ENCODE measurements around the gene AHRR. TPM values are rescaled to one million over a fixed set of nuclear protein-coding genes. Genes with fewer than 3 reads are reported as not detected.
"Not testable (repeated sequence)": the region's sequence is repeated elsewhere in the genome, so short reads cannot be mapped to it uniquely, and the experiment has no call there.

Gene AHRR
- total RNA-seq, 2 experiments from 2014 or later, result 35.7 to 41.6 TPM

- POLR2A ChIA-PET, result no interaction called here
- DNase-seq (no peak), ATAC-seq (ENCODE audit: low read depth) (no peak)
- no peak overlapping the region for H3K4me3 Mint-ChIP-seq
- H3K36me3 Mint-ChIP-seq, result no peaks in the 10 kb centered on the region
- H3K27ac Mint-ChIP-seq, result no peak overlapping the region
- H3K9me3 Mint-ChIP-seq, result no peaks in the 10 kb centered on the region
- peaks cover 3% of the 10 kb centered on the region for H3K27me3 Mint-ChIP-seq
- no peaks in the 10 kb centered on the region for H3K4me1 Mint-ChIP-seq
Observed at GRCh38 chr5:479566-480319, 158.2 kb downstream of the AHRR start.

- Mint-ChIP-seq H3K27me3 (no peaks in the 10 kb centered on the region), H3K27ac (no peak overlapping the region), H3K4me3 (no peak overlapping the region), H3K9me3 (no peaks in the 10 kb centered on the region), H3K36me3 (no peaks in the 10 kb centered on the region), H3K4me1 (no peaks in the 10 kb centered on the region)
- POLR2A ChIA-PET, result no interaction called here
- no peak for ATAC-seq (ENCODE audit: low read depth)
- DNase-seq, result no peak
Observed at GRCh38 chr5:481347-481746, 159.8 kb downstream of the AHRR start.

- DNase-seq (no peak), ATAC-seq (ENCODE audit: low read depth) (no peak)
- no peaks in the 10 kb centered on the region for H3K36me3 Mint-ChIP-seq
- H3K27ac Mint-ChIP-seq, result no peak overlapping the region
- no peaks in the 10 kb centered on the region for H3K9me3 Mint-ChIP-seq
- no peak overlapping the region for H3K4me3 Mint-ChIP-seq
- H3K27me3 Mint-ChIP-seq, result no peaks in the 10 kb centered on the region
- POLR2A ChIA-PET, result no interaction called here
- H3K4me1 Mint-ChIP-seq, result no peaks in the 10 kb centered on the region
Observed at GRCh38 chr5:482021-482420, 160.5 kb downstream of the AHRR start.

DNA sequence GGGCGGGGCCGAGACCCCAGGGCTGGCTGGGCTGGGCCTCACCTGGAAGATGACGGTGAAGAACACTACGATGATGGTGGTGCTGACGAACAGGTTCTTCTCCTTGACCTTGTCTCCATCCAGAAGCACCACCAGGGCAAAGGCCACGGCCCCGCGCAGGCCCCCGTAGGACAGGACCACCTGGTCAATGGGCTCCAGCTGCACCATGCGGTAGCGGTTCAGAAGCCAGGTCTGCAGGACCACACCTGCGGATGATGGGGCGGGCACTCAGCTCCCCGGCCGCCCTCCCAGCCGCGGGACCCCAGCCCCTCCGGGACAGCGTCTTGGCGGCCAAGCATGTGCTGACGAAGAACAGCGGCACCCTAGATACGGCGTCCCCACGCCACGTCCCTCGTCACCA is 161.0 kb downstream of the AHRR start:
- POLR2A ChIA-PET, result no interaction called here
- Mint-ChIP-seq H3K27me3 (no peaks in the 10 kb centered on the region), H3K4me1 (no peaks in the 10 kb centered on the region), H3K9me3 (no peaks in the 10 kb centered on the region), H3K4me3 (no peak overlapping the region), H3K36me3 (no peaks in the 10 kb centered on the region), H3K27ac (no peak overlapping the region)
- ATAC-seq (ENCODE audit: low read depth) (no peak), DNase-seq (no peak)

DNA sequence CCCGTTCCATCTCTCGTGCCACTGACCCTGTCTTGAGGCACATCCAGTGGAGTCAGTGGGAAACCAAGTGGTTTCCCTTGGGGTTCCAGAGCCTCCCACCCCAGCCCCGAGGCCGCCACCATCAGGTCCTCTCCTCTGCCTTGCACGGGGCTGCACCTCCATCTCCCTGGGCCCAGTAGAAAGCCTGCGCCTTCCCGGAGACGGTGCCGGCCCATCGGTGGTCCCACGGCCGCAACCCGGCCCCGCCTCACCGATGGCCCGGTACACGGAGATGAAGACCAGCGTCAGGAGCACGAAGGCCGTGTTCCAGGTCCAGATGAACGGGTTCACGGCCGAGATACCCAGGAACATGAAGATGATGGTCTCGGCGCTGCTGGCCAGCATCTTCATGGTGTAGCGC is 161.5 kb downstream of the AHRR start:
- Mint-ChIP-seq H3K4me3 (no peak overlapping the region), H3K4me1 (no peaks in the 10 kb centered on the region), H3K27me3 (no peaks in the 10 kb centered on the region), H3K9me3 (no peaks in the 10 kb centered on the region), H3K27ac (no peak overlapping the region), H3K36me3 (no peaks in the 10 kb centered on the region)
- DNase-seq, result no peak
- no peak for ATAC-seq (ENCODE audit: low read depth)
- POLR2A ChIA-PET, result no interaction called here

DNA sequence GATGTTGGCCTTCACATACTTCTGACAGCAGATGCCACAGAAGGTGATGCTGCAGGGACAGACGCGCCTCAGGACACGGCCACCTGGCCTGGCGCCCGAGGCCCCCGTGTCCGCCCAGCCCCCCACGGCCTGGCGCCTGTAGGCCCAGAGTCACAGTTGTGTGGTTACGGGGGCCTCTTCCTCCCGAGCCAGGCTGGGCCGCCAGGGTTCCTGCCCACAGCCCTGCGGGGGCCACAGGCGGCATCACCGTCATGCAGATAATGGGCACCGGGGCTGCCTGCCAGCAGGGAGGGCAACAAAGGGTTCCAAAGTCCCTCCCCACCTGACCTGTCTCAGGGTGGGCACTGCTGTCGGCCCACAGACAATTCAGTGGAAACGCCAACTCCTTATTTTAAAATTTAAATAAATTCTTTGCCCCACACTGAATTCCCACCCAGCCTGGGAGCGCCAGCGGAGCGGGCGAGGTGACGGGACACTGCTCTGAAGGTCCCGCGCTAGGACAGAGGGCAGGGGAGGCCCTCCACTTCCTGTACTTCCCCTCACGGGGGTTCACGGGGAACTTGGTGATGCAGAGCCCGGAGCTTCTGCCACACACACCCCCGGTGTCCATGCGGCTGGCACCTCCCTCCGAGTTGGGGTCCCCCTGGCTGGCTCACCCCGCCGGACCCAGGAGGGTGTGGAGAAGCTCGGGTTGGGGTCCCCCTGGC is 162.1 kb downstream of the AHRR start:
- no peaks in the 10 kb centered on the region for H3K4me1 Mint-ChIP-seq
- no peaks in the 10 kb centered on the region for H3K27me3 Mint-ChIP-seq
- POLR2A ChIA-PET, result no interaction called here

DNA sequence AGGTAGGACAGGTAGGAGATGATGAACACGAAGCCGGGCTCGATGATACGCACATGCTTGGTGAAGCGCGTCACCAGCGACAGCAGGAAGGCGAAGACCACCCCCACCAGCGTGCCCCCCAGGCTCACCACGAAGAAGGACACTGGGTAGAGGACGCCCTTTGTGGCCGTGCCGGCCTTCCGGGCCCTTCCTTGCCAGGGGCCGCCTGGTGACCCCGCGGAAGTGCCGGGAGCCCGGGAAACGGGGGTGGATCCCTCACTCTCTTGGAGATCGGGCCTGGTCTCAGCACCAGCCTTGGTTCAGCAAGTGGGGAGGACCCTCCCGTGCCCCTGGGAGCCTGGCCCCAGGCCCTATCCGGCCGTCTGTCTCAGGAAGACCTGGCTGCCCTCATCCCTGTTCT is 163.0 kb downstream of the AHRR start:
- Mint-ChIP-seq H3K9me3 (no peaks in the 10 kb centered on the region), H3K4me1 (no peaks in the 10 kb centered on the region), H3K36me3 (no peaks in the 10 kb centered on the region), H3K27me3 (no peaks in the 10 kb centered on the region), H3K27ac (no peak overlapping the region), H3K4me3 (no peak overlapping the region)
- ATAC-seq (ENCODE audit: low read depth) (no peak), DNase-seq (no peak)
- POLR2A ChIA-PET, result interaction anchor here (1.3 kb wide), 1 partner anchor 11 kb away, joined by 4 read pairs; no protein-coding TSS in a partner anchor

More for the DNA sequence above, 162.1 kb downstream of the AHRR start:
- H3K27ac Mint-ChIP-seq, result no peak overlapping the region
- H3K36me3 Mint-ChIP-seq, result no peaks in the 10 kb centered on the region
- H3K4me3 Mint-ChIP-seq, result no peak overlapping the region
- no peaks in the 10 kb centered on the region for H3K9me3 Mint-ChIP-seq
- DNase-seq (no peak), ATAC-seq (ENCODE audit: low read depth) (no peak)

DNA sequence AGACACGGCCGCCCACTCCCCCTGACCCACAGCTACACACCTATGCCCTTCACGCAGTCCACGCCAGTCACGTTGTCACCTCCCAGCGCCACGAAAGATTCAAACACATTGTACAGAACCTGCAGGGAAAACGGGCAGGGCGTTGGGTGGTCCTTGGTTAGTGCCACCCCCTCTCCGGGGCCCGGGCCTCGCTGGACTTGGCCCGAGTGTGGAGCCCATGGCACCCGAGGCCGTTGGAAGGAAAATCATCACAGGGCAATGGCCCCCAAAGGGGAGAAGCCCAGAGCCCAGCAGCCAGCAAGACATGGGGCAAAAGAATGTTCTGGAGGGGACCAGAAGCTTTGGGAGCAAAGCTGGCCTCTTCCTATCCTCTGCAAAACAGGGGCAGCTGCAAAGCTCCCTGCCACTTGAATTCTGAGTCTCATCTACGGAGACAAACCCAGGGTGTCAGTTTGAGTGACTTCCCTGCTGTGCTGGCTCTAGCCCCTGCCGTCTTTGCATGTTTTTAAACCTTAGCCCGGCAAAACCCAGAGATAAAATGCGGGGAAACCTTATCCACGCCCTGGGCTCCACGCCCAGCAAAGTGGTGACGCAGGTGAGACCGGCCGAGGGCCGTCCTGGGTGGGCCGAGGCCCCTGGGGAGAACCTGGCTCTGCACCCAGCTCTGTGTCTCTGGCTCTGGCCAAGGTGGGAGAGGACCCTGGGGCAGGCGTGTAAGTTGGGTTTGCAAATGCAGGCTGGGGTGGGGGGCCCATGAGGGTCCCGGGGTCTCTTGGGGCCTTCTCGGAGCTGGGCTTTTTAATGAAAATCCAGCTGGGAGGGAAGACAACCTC is 163.8 kb downstream of the AHRR start:
- DNase-seq, result no peak
- H3K36me3 Mint-ChIP-seq, result no peaks in the 10 kb centered on the region
- H3K27ac Mint-ChIP-seq, result no peak overlapping the region
- no peaks in the 10 kb centered on the region for H3K27me3 Mint-ChIP-seq
- H3K9me3 Mint-ChIP-seq, result no peaks in the 10 kb centered on the region
- POLR2A ChIA-PET, result interaction anchor here (1.3 kb wide), 1 partner anchor 12 kb away, joined by 4 read pairs; no protein-coding TSS in a partner anchor
- no peak for ATAC-seq (ENCODE audit: low read depth)
- H3K4me3 Mint-ChIP-seq, result no peak overlapping the region
- no peaks in the 10 kb centered on the region for H3K4me1 Mint-ChIP-seq

- Mint-ChIP-seq H3K27me3 (no peaks in the 10 kb centered on the region), H3K4me3 (no peak overlapping the region), H3K36me3 (no peaks in the 10 kb centered on the region), H3K4me1 (no peaks in the 10 kb centered on the region), H3K27ac (no peak overlapping the region), H3K9me3 (no peaks in the 10 kb centered on the region)
- peak; percentile 15 for ATAC-seq (ENCODE audit: low read depth)
- DNase-seq, result no peak
- POLR2A ChIA-PET, result interaction anchor here (1.3 kb wide), 1 partner anchor 13 kb away, joined by 4 read pairs; no protein-coding TSS in a partner anchor
Observed at GRCh38 chr5:485946-486491, 164.5 kb downstream of the AHRR start.

- H3K4me1 Mint-ChIP-seq; DNase-seq; ATAC-seq (ENCODE audit: low read depth); H3K4me3 Mint-ChIP-seq; POLR2A ChIA-PET; H3K36me3 Mint-ChIP-seq; H3K27ac Mint-ChIP-seq; H3K27me3 Mint-ChIP-seq; H3K9me3 Mint-ChIP-seq: not testable (repeated sequence)
Observed at GRCh38 chr5:486597-486996, 165.1 kb downstream of the AHRR start.

Other genes with a start within 250 kb of the AHRR start
- under 1 TPM in 1 of 2 experiments, not detected in 1; 0.03 TPM for gene PLEKHG4B, start 229.5 kb upstream of the AHRR start, total RNA-seq
- under 1 TPM; 0.37 to 0.44 TPM for gene LRRC14B, start 130.2 kb upstream of the AHRR start, total RNA-seq
- 1 to 10 TPM; 6.2 to 7.8 TPM for gene CCDC127, start 103.6 kb upstream of the AHRR start, total RNA-seq
- gene SDHA, start 103.4 kb upstream of the AHRR start, total RNA-seq, result 100 to 1,000 TPM; 167 to 172 TPM
- gene PDCD6, start 50.1 kb upstream of the AHRR start, total RNA-seq, result 10 to 100 TPM; 85.6 to 87.6 TPM
- 10 to 100 TPM; 72.4 to 77.5 TPM for gene EXOC3, start 121.5 kb downstream of the AHRR start, total RNA-seq
- gene SLC9A3, start 202.7 kb downstream of the AHRR start, total RNA-seq, result 1 to 10 TPM; 2.0 to 2.3 TPM

Measured in activated naive CD8-positive, alpha-beta T cell treated with anti-CD3 and anti-CD28 coated beads, Interleukin-2, amount 10 ng/mL, durations not matched to agents 7 days and 5 days (primary cell).